ENCODE data around the gene VPS13A.
"Not testable (repeated sequence)": the region's sequence is repeated elsewhere in the genome, so short reads cannot be mapped to it uniquely, and the experiment has no call there.

The VPS13A gene

GRCh38 chr9:77392328-77392727, 215.0 kb downstream of the VPS13A start:
- H3K4me2 ChIP-seq (ENCODE audit: low read length): no peak overlapping the region
- WGBS (ENCODE audit: extremely low coverage, insufficient coverage, insufficient read length): no CpG with 5 or more reads among the region's 7 CpGs
- no peak overlapping the region for H4K8ac ChIP-seq (ENCODE audit: low read depth, low read length)

GRCh38 chr9:77398581-77398980, 221.2 kb downstream of the VPS13A start:
- not testable (repeated sequence) for H2AK5ac ChIP-seq (ENCODE audit: low read length); H3K14ac ChIP-seq (ENCODE audit: low read length)
- WGBS (ENCODE audit: extremely low coverage, insufficient coverage, insufficient read length): no CpG with 5 or more reads among the region's 9 CpGs

More at GRCh38 chr9:77392328-77392727, 215.0 kb downstream of the VPS13A start:
- H3K79me1 ChIP-seq (ENCODE audit: low read length): no peaks in the 10 kb centered on the region
- H2BK120ac ChIP-seq (ENCODE audit: insufficient read depth, low read length, poor library complexity): no peak overlapping the region
- H3K14ac ChIP-seq (ENCODE audit: low read length): no peak overlapping the region
- H3K36me3 ChIP-seq (ENCODE audit: control insufficient read depth in 1 of 2, insufficient read depth in 2 of 2, low read length in 2 of 2): no peaks in the 10 kb centered on the region
- no peak for DNase-seq
- no peak overlapping the region for H2BK5ac ChIP-seq (ENCODE audit: low read depth, low read length, poor library complexity)
- no peak overlapping the region for H3K9ac ChIP-seq (ENCODE audit: low read length)
- no peaks in the 10 kb centered on the region for H3K79me2 ChIP-seq (ENCODE audit: control insufficient read depth, insufficient read depth, low read length, poor library complexity)
- H3K27me3 ChIP-seq (ENCODE audit: insufficient read depth, low read length): no peaks in the 10 kb centered on the region
- no peak overlapping the region for H3K4me3 ChIP-seq (ENCODE audit: low read depth, low read length)
- H3K4me1 ChIP-seq (ENCODE audit: control insufficient read depth in 1 of 2, insufficient read depth in 2 of 2, low read length in 2 of 2): no peaks in the 10 kb centered on the region
- H4K12ac ChIP-seq (ENCODE audit: low read depth, low read length): no peak overlapping the region
- H2AFZ ChIP-seq (ENCODE audit: insufficient read depth, low read length, poor library complexity): no peak overlapping the region
- no peak overlapping the region for H3K27ac ChIP-seq (ENCODE audit: low read depth, low read length)
- H3K4ac ChIP-seq (ENCODE audit: low read depth, low read length): no peak overlapping the region
- H3K9me3 ChIP-seq (ENCODE audit: insufficient read depth, low read depth, low read length): no peaks in the 10 kb centered on the region
- no peak overlapping the region for H4K91ac ChIP-seq (ENCODE audit: low read depth, low read length)
- no peak overlapping the region for H3K18ac ChIP-seq (ENCODE audit: low read length)
- no peak overlapping the region for H2BK12ac ChIP-seq (ENCODE audit: low read length)
- H2AK5ac ChIP-seq (ENCODE audit: low read length): no peak overlapping the region
- no peak overlapping the region for H3K23ac ChIP-seq (ENCODE audit: low read length)

GRCh38 chr9:77399964-77400363, 222.6 kb downstream of the VPS13A start:
- H4K12ac ChIP-seq (ENCODE audit: low read depth, low read length): no peak overlapping the region
- H2AFZ ChIP-seq (ENCODE audit: insufficient read depth, low read length, poor library complexity): no peak overlapping the region
- H3K4ac ChIP-seq (ENCODE audit: low read depth, low read length): no peak overlapping the region
- H2BK120ac ChIP-seq (ENCODE audit: insufficient read depth, low read length, poor library complexity): no peak overlapping the region
- H2BK5ac ChIP-seq (ENCODE audit: low read depth, low read length, poor library complexity): no peak overlapping the region
- no peaks in the 10 kb centered on the region for H3K9me3 ChIP-seq (ENCODE audit: insufficient read depth, low read depth, low read length)
- no peak overlapping the region for H3K23ac ChIP-seq (ENCODE audit: low read length)
- no peak overlapping the region for H3K9ac ChIP-seq (ENCODE audit: low read length)
- H4K91ac ChIP-seq (ENCODE audit: low read depth, low read length): no peak overlapping the region
- H3K4me2 ChIP-seq (ENCODE audit: low read length): no peak overlapping the region
- DNase-seq: no peak
- H3K4me1 ChIP-seq (ENCODE audit: control insufficient read depth in 1 of 2, insufficient read depth in 2 of 2, low read length in 2 of 2): no peaks in the 10 kb centered on the region
- H3K27me3 ChIP-seq (ENCODE audit: insufficient read depth, low read length): no peaks in the 10 kb centered on the region
- H3K79me1 ChIP-seq (ENCODE audit: low read length): no peaks in the 10 kb centered on the region
- no peak overlapping the region for H3K14ac ChIP-seq (ENCODE audit: low read length)
- no peaks in the 10 kb centered on the region for H3K79me2 ChIP-seq (ENCODE audit: control insufficient read depth, insufficient read depth, low read length, poor library complexity)
- WGBS (ENCODE audit: extremely low coverage, insufficient coverage, insufficient read length): no CpG with 5 or more reads among the region's 1 CpG
- no peak overlapping the region for H2BK12ac ChIP-seq (ENCODE audit: low read length)
- no peak overlapping the region for H3K18ac ChIP-seq (ENCODE audit: low read length)
- no peak overlapping the region for H4K8ac ChIP-seq (ENCODE audit: low read depth, low read length)
- no peaks in the 10 kb centered on the region for H3K36me3 ChIP-seq (ENCODE audit: control insufficient read depth in 1 of 2, insufficient read depth in 2 of 2, low read length in 2 of 2)
- no peak overlapping the region for H2AK5ac ChIP-seq (ENCODE audit: low read length)
- no peak overlapping the region for H3K27ac ChIP-seq (ENCODE audit: low read depth, low read length)
- H3K4me3 ChIP-seq (ENCODE audit: low read depth, low read length): no peak overlapping the region

More at GRCh38 chr9:77398581-77398980, 221.2 kb downstream of the VPS13A start:
- H4K91ac ChIP-seq (ENCODE audit: low read depth, low read length); H3K4ac ChIP-seq (ENCODE audit: low read depth, low read length); H3K79me2 ChIP-seq (ENCODE audit: control insufficient read depth, insufficient read depth, low read length, poor library complexity); H3K27ac ChIP-seq (ENCODE audit: low read depth, low read length); H4K8ac ChIP-seq (ENCODE audit: low read depth, low read length); DNase-seq; H3K18ac ChIP-seq (ENCODE audit: low read length); H3K9ac ChIP-seq (ENCODE audit: low read length); H3K4me1 ChIP-seq (ENCODE audit: control insufficient read depth in 1 of 2, insufficient read depth in 2 of 2, low read length in 2 of 2); H3K4me2 ChIP-seq (ENCODE audit: low read length); H2BK120ac ChIP-seq (ENCODE audit: insufficient read depth, low read length, poor library complexity); H4K12ac ChIP-seq (ENCODE audit: low read depth, low read length); H3K27me3 ChIP-seq (ENCODE audit: insufficient read depth, low read length); H3K79me1 ChIP-seq (ENCODE audit: low read length); H3K4me3 ChIP-seq (ENCODE audit: low read depth, low read length); H3K36me3 ChIP-seq (ENCODE audit: control insufficient read depth in 1 of 2, insufficient read depth in 2 of 2, low read length in 2 of 2); H3K9me3 ChIP-seq (ENCODE audit: insufficient read depth, low read depth, low read length); H2AFZ ChIP-seq (ENCODE audit: insufficient read depth, low read length, poor library complexity); H2BK12ac ChIP-seq (ENCODE audit: low read length); H3K23ac ChIP-seq (ENCODE audit: low read length); H2BK5ac ChIP-seq (ENCODE audit: low read depth, low read length, poor library complexity): not testable (repeated sequence)

- H2BK12ac ChIP-seq (ENCODE audit: low read length): no peak overlapping the region
- no peak overlapping the region for H3K23ac ChIP-seq (ENCODE audit: low read length)
- no peak overlapping the region for H2BK5ac ChIP-seq (ENCODE audit: low read depth, low read length, poor library complexity)
- no peak overlapping the region for H3K4ac ChIP-seq (ENCODE audit: low read depth, low read length)
- H3K79me2 ChIP-seq (ENCODE audit: control insufficient read depth, insufficient read depth, low read length, poor library complexity): no peaks in the 10 kb centered on the region
- H3K4me3 ChIP-seq (ENCODE audit: low read depth, low read length): no peak overlapping the region
- H4K12ac ChIP-seq (ENCODE audit: low read depth, low read length): no peak overlapping the region
- no peak overlapping the region for H3K18ac ChIP-seq (ENCODE audit: low read length)
- no peak overlapping the region for H2BK120ac ChIP-seq (ENCODE audit: insufficient read depth, low read length, poor library complexity)
- H3K9me3 ChIP-seq (ENCODE audit: insufficient read depth, low read depth, low read length): no peaks in the 10 kb centered on the region
- H3K27me3 ChIP-seq (ENCODE audit: insufficient read depth, low read length): no peaks in the 10 kb centered on the region
- peaks cover 0 to 3% of the 10 kb centered on the region in 2 experiments for H3K36me3 ChIP-seq (ENCODE audit: control insufficient read depth in 1 of 2, insufficient read depth in 2 of 2, low read length in 2 of 2)
- H3K4me1 ChIP-seq (ENCODE audit: control insufficient read depth in 1 of 2, insufficient read depth in 2 of 2, low read length in 2 of 2): no peaks in the 10 kb centered on the region
- no peak overlapping the region for H3K27ac ChIP-seq (ENCODE audit: low read depth, low read length)
- no peaks in the 10 kb centered on the region for H3K79me1 ChIP-seq (ENCODE audit: low read length)
- no peak overlapping the region for H3K4me2 ChIP-seq (ENCODE audit: low read length)
- no peak overlapping the region for H4K91ac ChIP-seq (ENCODE audit: low read depth, low read length)
- no peak overlapping the region for H4K8ac ChIP-seq (ENCODE audit: low read depth, low read length)
- H3K14ac ChIP-seq (ENCODE audit: low read length): no peak overlapping the region
- H2AFZ ChIP-seq (ENCODE audit: insufficient read depth, low read length, poor library complexity): no peak overlapping the region
- no peak overlapping the region for H3K9ac ChIP-seq (ENCODE audit: low read length)
- WGBS (ENCODE audit: extremely low coverage, insufficient coverage, insufficient read length): no CpG with 5 or more reads among the region's 2 CpGs
- no peak overlapping the region for H2AK5ac ChIP-seq (ENCODE audit: low read length)
- DNase-seq: no peak
These were observed 225.0 kb downstream of the VPS13A start for GRCh38 chr9:77402286-77402685.

Data from trophoblast cell (in vitro differentiated cells and primary cell).